Neural cell (in vitro differentiated cells): ENCODE data around the gene ATG2A. TPM values are rescaled to one million over a fixed set of nuclear protein-coding genes. Genes with fewer than 3 reads are reported as not detected.

Experiments
- H2AFZ ChIP-seq: fragments of 200-600, 300-800 bp; sonication (generic), shearing (Covaris generic); 2 replicates; pipeline ENCODE4 v1.6.0; 2014; ENCODE audit warnings: low read depth, mild to moderate bottlenecking, antibody characterized with exemption, low read length, moderate library complexity
- H3F3A ChIP-seq: fragments of 200-600 bp; shearing (Covaris generic); 2 replicates; pipeline ENCODE4 v1.6.1; 2016; ENCODE audit warnings: mild to moderate bottlenecking, moderate library complexity, mixed read lengths, antibody characterized with exemption, low read length; ENCODE audit not compliant: insufficient read depth, poor library complexity, severe bottlenecking
- H3K27ac ChIP-seq: fragments of 200-600, 300-800 bp; sonication (generic), shearing (Covaris generic); 2 replicates; pipeline ENCODE4 v1.5.1; 2014; ENCODE audit warnings: mild to moderate bottlenecking, low read length, moderate library complexity
- H3K27me3 ChIP-seq: fragments of 300-800, 200-600 bp; sonication (generic), shearing (Covaris generic); 2 replicates; pipeline ENCODE4 v1.6.0; 2014; ENCODE audit warnings: mild to moderate bottlenecking, low read depth, low read length, moderate library complexity; ENCODE audit not compliant: insufficient read depth
- H3K36me3 ChIP-seq: fragments of 300-800, 200-600 bp; sonication (generic), shearing (Covaris generic); 2 replicates; pipeline ENCODE4 v1.5.1; 2014; ENCODE audit warnings: mild to moderate bottlenecking, antibody characterized with exemption, low read length, moderate library complexity; ENCODE audit not compliant: insufficient read depth
- H3K4me2 ChIP-seq: fragments of 300-800, 200-600 bp; sonication (generic), shearing (Covaris generic); 2 replicates; pipeline ENCODE4 v1.6.0; 2014; ENCODE audit warnings: mild to moderate bottlenecking, low read length
- H3K4me3 ChIP-seq: fragments of 300-800, 200-600 bp; sonication (generic), shearing (Covaris generic); 2 replicates; pipeline ENCODE4 v1.5.1; 2014; ENCODE audit warnings: mild to moderate bottlenecking, low read length, moderate library complexity
- H3K79me2 ChIP-seq: fragments of 200-600 bp; shearing (Covaris generic); replicated peaks from 2 replicates; pipeline ENCODE4 v1.6.0; 2014; ENCODE audit warnings: mild to moderate bottlenecking, low read length, moderate library complexity; ENCODE audit not compliant: insufficient read depth
- H3K9ac ChIP-seq: fragments of 300-800, 200-600 bp; sonication (generic), shearing (Covaris generic); 2 replicates; pipeline ENCODE4 v1.6.1; 2016; ENCODE audit warnings: mild to moderate bottlenecking, low read length, mixed read lengths
- H3K9me2 ChIP-seq: fragments of 200-600 bp; shearing (Covaris generic); 2 replicates; pipeline ENCODE4 v1.6.1; 2016; ENCODE audit warnings: mild to moderate bottlenecking, low read length, mixed read lengths; ENCODE audit not compliant: insufficient read depth
- H3K9me3 ChIP-seq: fragments of 200-600, 300-800 bp; sonication (generic), shearing (Covaris generic); 2 replicates; pipeline ENCODE4 v1.6.1; 2016; ENCODE audit warnings: mild to moderate bottlenecking, mixed run types, low read length, moderate library complexity, mixed read lengths
- H4K20me1 ChIP-seq: fragments of 200-600 bp; shearing (Covaris generic); 2 replicates; pipeline ENCODE4 v1.6.1; 2016; ENCODE audit warnings: mild to moderate bottlenecking, mixed run types; ENCODE audit not compliant: insufficient read depth
- EP300 ChIP-seq: fragments of 450-650 bp; conservative IDR thresholded peaks from 2 replicates; pipeline ENCODE4 v1.6.1; 2014; ENCODE audit warnings: antibody characterized with exemption, mild to moderate bottlenecking, moderate library complexity; ENCODE audit not compliant: poor library complexity, severe bottlenecking
- EZH2 ChIP-seq: fragments of 200-600, 300-800 bp; shearing (Covaris generic), sonication (generic); IDR thresholded peaks from 2 replicates; pipeline ENCODE4 v1.6.1; 2014; ENCODE audit warnings: antibody characterized with exemption, low read length, borderline replicate concordance, mild to moderate bottlenecking; ENCODE audit not compliant: insufficient read depth, poor library complexity, severe bottlenecking
- MXI1 ChIP-seq: fragments of 450-650 bp; conservative IDR thresholded peaks from 2 replicates; pipeline ENCODE4 v1.6.1; 2014; ENCODE audit warnings: antibody characterized with exemption, mild to moderate bottlenecking; ENCODE audit not compliant: poor library complexity, severe bottlenecking
- POLR2AphosphoS5 ChIP-seq: IDR thresholded peaks from 2 replicates; pipeline ENCODE4 v1.6.1; 2012
- RAD21 ChIP-seq: fragments of 450-650 bp; conservative IDR thresholded peaks from 2 replicates; pipeline ENCODE4 v1.6.1; 2014; ENCODE audit warnings: antibody characterized with exemption, mild to moderate bottlenecking, moderate library complexity
- SMC3 ChIP-seq: fragments of 450-650 bp; conservative IDR thresholded peaks from 2 replicates; pipeline ENCODE4 v1.6.1; 2014; ENCODE audit warnings: antibody characterized with exemption, mild to moderate bottlenecking, moderate library complexity; ENCODE audit not compliant: poor library complexity
- TAF1 ChIP-seq: IDR thresholded peaks from 2 replicates; pipeline ENCODE4 v1.6.1; 2012; ENCODE audit warnings: low read depth
- polyA plus RNA-seq: library from polyadenylated mRNA; depleted of rRNA; stranded (reverse); fragments of >200 nt; gene quantifications from 2 replicates; pipeline ENCODE4 v1.2.3, GENCODE V29; 2014
- TF ChIP-seq, protein P1 (sequence below): IDR thresholded peaks from 2 replicates; pipeline ENCODE4 v1.6.1; 2012; ENCODE audit warnings: borderline replicate concordance
- TF ChIP-seq, protein P2 (sequence below): fragments of 450-650 bp; IDR thresholded peaks from 2 replicates; pipeline ENCODE4 v1.5.1; 2014; ENCODE audit warnings: antibody characterized with exemption, mild to moderate bottlenecking, moderate library complexity; ENCODE audit not compliant: poor library complexity, severe bottlenecking

The ATG2A gene
- polyA plus RNA-seq, 1 donor from 2014 or later: 7.5 TPM

DNA sequence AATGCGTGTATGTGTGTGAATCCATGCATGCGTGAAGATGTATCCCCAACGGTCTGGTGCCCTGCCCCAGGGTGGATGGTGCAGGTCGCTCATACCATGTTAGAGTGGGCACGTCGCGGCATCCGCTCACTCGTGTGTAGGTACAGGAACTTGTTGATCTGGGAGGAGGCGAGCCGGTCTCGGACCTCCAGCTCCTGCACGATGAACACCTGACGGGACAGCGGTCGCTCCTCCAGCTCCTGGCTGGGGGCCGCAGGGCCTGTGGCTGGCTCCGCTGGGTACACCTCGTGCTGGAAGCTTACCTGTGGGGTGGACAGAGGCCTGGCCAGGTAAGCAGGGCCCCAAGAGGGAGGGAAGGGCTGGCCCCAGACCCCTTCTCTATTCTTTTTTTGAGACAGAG lies 18.5 kb downstream of the ATG2A start:
- Histone ChIP-seq H4K20me1 (no peaks in the 10 kb centered on the region), H3F3A (no peaks in the 10 kb centered on the region), H3K27me3 (no peaks in the 10 kb centered on the region), H3K4me3 (no peak overlapping the region), H3K79me2 (no peaks in the 10 kb centered on the region), H3K9ac (no peak overlapping the region), H3K9me2 (no peaks in the 10 kb centered on the region), H3K36me3 (no peaks in the 10 kb centered on the region), H2AFZ (no peak overlapping the region), H3K4me2 (no peak overlapping the region), H3K27ac (no peak overlapping the region), H3K9me3 (no peaks in the 10 kb centered on the region)
- no peak for TF ChIP-seq RAD21
- TF ChIP-seq POLR2AphosphoS5: no peak
- TF ChIP-seq, protein P1, sequence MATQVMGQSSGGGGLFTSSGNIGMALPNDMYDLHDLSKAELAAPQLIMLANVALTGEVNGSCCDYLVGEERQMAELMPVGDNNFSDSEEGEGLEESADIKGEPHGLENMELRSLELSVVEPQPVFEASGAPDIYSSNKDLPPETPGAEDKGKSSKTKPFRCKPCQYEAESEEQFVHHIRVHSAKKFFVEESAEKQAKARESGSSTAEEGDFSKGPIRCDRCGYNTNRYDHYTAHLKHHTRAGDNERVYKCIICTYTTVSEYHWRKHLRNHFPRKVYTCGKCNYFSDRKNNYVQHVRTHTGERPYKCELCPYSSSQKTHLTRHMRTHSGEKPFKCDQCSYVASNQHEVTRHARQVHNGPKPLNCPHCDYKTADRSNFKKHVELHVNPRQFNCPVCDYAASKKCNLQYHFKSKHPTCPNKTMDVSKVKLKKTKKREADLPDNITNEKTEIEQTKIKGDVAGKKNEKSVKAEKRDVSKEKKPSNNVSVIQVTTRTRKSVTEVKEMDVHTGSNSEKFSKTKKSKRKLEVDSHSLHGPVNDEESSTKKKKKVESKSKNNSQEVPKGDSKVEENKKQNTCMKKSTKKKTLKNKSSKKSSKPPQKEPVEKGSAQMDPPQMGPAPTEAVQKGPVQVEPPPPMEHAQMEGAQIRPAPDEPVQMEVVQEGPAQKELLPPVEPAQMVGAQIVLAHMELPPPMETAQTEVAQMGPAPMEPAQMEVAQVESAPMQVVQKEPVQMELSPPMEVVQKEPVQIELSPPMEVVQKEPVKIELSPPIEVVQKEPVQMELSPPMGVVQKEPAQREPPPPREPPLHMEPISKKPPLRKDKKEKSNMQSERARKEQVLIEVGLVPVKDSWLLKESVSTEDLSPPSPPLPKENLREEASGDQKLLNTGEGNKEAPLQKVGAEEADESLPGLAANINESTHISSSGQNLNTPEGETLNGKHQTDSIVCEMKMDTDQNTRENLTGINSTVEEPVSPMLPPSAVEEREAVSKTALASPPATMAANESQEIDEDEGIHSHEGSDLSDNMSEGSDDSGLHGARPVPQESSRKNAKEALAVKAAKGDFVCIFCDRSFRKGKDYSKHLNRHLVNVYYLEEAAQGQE: no peak
- TF ChIP-seq SMC3: no peak
- TF ChIP-seq EP300: no peak
- no peak for TF ChIP-seq EZH2
- no peak for TF ChIP-seq TAF1
- TF ChIP-seq MXI1: no peak
- TF ChIP-seq, protein P2, sequence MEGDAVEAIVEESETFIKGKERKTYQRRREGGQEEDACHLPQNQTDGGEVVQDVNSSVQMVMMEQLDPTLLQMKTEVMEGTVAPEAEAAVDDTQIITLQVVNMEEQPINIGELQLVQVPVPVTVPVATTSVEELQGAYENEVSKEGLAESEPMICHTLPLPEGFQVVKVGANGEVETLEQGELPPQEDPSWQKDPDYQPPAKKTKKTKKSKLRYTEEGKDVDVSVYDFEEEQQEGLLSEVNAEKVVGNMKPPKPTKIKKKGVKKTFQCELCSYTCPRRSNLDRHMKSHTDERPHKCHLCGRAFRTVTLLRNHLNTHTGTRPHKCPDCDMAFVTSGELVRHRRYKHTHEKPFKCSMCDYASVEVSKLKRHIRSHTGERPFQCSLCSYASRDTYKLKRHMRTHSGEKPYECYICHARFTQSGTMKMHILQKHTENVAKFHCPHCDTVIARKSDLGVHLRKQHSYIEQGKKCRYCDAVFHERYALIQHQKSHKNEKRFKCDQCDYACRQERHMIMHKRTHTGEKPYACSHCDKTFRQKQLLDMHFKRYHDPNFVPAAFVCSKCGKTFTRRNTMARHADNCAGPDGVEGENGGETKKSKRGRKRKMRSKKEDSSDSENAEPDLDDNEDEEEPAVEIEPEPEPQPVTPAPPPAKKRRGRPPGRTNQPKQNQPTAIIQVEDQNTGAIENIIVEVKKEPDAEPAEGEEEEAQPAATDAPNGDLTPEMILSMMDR: no peak

DNA sequence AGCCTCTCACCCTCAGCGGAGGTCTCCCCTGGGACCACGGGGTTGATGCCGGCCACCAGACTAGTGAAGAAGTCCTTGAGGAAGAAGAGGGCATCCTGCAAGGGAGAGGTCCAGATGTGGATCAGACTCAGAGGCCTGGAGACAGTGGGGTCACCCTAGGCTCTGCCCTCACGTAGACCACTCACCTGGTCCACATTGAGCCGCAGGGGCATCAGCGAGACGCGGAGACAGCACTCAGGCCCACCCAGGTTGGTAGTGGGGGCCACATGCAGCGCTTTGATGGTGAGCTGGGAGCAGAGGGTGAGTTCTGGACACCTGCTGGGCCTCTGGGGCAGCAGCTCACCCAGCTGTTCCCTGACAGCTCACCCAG lies 18.9 kb downstream of the ATG2A start:
- H3K27me3 ChIP-seq: no peaks in the 10 kb centered on the region
- H3K4me2 ChIP-seq: no peak overlapping the region
- no peaks in the 10 kb centered on the region for H3F3A ChIP-seq
- no peaks in the 10 kb centered on the region for H3K9me2 ChIP-seq
- H3K27ac ChIP-seq: no peak overlapping the region
- no peak overlapping the region for H3K4me3 ChIP-seq
- no peaks in the 10 kb centered on the region for H3K9me3 ChIP-seq
- H3K9ac ChIP-seq: no peak overlapping the region
- H3K79me2 ChIP-seq: no peaks in the 10 kb centered on the region
- H3K36me3 ChIP-seq: no peaks in the 10 kb centered on the region
- TF ChIP-seq SMC3 (no peak), EZH2 (no peak), TAF1 (no peak), POLR2AphosphoS5 (no peak), EP300 (no peak), RAD21 (no peak), MXI1 (no peak)
- TF ChIP-seq, protein P2: no peak
- TF ChIP-seq, protein P1: no peak
- no peak overlapping the region for H2AFZ ChIP-seq
- H4K20me1 ChIP-seq: no peaks in the 10 kb centered on the region
